Heart left ventricle (tissue), 13 donors: ENCODE results near the gene RFX7.

ENCODE experiments used
- CTCF ChIP-seq, 12 donors: fragments of 200-600 bp; sonication (generic) in 4 of 12; IDR thresholded peaks; one replicate each; pipeline versions ENCODE4 v1.5.0 to v1.8.0; 2018 to 2022; ENCODE audit warnings: antibody characterized with exemption in 12 of 12, mild to moderate bottlenecking in 5 of 12
- POLR2A ChIP-seq, 2 donors: fragments of 450-650 bp; IDR thresholded peaks; one replicate each; pipeline ENCODE4 v1.6.1; 2017; ENCODE audit warnings: antibody characterized with exemption in 2 of 2, mild to moderate bottlenecking in 2 of 2, moderate library complexity in 2 of 2
- donor health status: ischemic (EF 13 %, LVEDD 7.1; RV severe dilation, severe dysfunction).
- donor health status: DM: no; HTN: yes; CAD: no.
- donor health status: DM: no; HTN: no; CAD: no.
- donor health status: ischemic (EF 25% LVEDD 6.9; RV normal size, moderate dysfunction).
- donor health status: ischemic (EF 25% LVEDD 5.7; RV mildly dilated, moderate dysfunction).
- donor health status: ischemic (EF 35%, LVEDD 5.7; RV mildly dilated, moderate dysfunction).
- donor health status: nonischemic (EF 11% LVEDD 7.7; RV severe dilation, severe dysfunction).
- donor health status: DM: yes; HTN: yes; CAD: no.
- donor health status: PGD.
- donor health status: ischemic (EF 29% LVEDD 5.4; RV normal size, mild dysfunction).
- donor health status: nonischemic (EF 23%, LVEDD 6.1; RV moderate dilation, normal function).

GRCh38 chr15:56254265-56254664 is 10.6 kb upstream of the RFX7 start:
- no peak for TF ChIP-seq CTCF (IDR thresholded peaks at IDR 0.05)
- TF ChIP-seq POLR2A (IDR thresholded peaks at IDR 0.05): no peak
